HG03432 (cell line): ENCODE data around the gene GJA8.
"Not testable (repeated sequence)": the region's sequence is repeated elsewhere in the genome, so short reads cannot be mapped to it uniquely, and the experiment has no call there.

Experiments
- ATAC-seq: cut with Tn5 transposase; IDR thresholded peaks from one replicate; pipeline ENCODE4 v1.9.1; 2021; ENCODE audit warnings: mild to moderate bottlenecking, moderate library complexity; ENCODE audit not compliant: unreplicated experiment

GJA8 gene

GRCh38 chr1:147927215-147927614 lies 24.6 kb downstream of the GJA8 start:
- ATAC-seq: not testable (repeated sequence)

- ATAC-seq: not testable (repeated sequence)
Observed at GRCh38 chr1:147927689-147928088, 25.1 kb downstream of the GJA8 start.

- ATAC-seq: peak; percentile 99
Observed at GRCh38 chr1:147928236-147929132, 25.9 kb downstream of the GJA8 start, which contains the start of gene GPR89B. Gene GPR89B (plus strand): TSS chr1:147928420. CDS start chr1:147928537, 117 bp downstream.

GRCh38 chr1:147931137-147931536 lies 28.5 kb downstream of the GJA8 start:
- ATAC-seq: not testable (repeated sequence)

GRCh38 chr1:147935296-147935695 lies 32.7 kb downstream of the GJA8 start:
- not testable (repeated sequence) for ATAC-seq

- ATAC-seq: not testable (repeated sequence)
Observed at GRCh38 chr1:147940456-147940855, 37.9 kb downstream of the GJA8 start.

- ATAC-seq: not testable (repeated sequence)
Observed at GRCh38 chr1:147942563-147942962, 40.0 kb downstream of the GJA8 start.

- not testable (repeated sequence) for ATAC-seq
Observed at GRCh38 chr1:147949517-147949916, 46.9 kb downstream of the GJA8 start.
